ENCODE results near the gene NACA2.

The NACA2 gene

DNA sequence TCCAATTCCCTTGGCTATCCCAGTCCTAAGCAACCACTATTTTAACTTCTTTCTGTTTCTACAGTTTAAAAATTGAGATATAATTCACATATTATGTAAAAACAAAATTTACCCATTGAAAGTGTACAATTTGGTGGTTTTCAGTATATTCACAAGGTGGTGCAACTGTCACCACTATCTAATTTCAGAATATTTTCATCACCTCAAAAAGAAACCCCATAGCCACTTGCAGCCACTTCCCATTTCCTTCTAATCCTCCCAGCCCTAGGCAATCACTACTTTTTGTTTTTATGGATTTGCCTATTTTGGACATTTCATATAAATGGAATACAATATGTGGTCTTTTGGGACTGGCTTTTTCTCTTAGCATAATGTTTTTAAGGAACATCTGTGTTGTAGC, 36.1 kb upstream of the NACA2 start:
- no peak for DNase-seq (ENCODE audit: insufficient read length, low spot score)
- no peak for FAIRE-seq
- TF ChIP-seq POLR2AphosphoS5 (IDR thresholded peaks at IDR 0.05; ENCODE audit: low read depth, low read length) (no peak), POLR2A (IDR thresholded peaks at IDR 0.05; ENCODE audit: low read depth, low read length) (no peak), SPI1 (IDR thresholded peaks at IDR 0.05; ENCODE audit: low read depth, low read length) (no peak), PAX5 (IDR thresholded peaks at IDR 0.05; ENCODE audit: insufficient read depth, low read length, severe bottlenecking) (no peak), TAF1 (IDR thresholded peaks at IDR 0.05; ENCODE audit: low read depth, low read length) (no peak), POU2F2 (IDR thresholded peaks at IDR 0.05; ENCODE audit: low read depth, low read length) (no peak)

DNA sequence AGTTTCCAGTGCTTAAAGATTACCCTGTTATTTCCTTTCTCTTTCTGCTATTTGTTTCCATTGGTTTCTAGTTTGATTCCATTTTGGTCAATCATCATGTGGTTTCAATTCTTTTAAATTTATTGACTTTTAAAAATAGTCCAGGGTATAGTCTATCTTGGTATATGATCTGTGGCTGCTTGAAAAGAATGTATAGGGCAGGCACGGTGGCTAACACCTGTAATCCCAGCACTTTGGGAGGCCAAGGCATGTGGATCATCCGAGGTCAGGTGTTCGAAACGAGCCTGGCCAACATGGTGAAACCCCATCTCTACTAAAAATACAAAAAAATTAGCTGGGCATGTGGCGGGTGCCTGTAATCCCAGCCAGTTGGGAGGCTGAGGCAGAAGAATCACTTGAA, 34.5 kb upstream of the NACA2 start:
- TF ChIP-seq SPI1 (IDR thresholded peaks at IDR 0.05; ENCODE audit: low read depth, low read length) (no peak), POU2F2 (IDR thresholded peaks at IDR 0.05; ENCODE audit: low read depth, low read length) (no peak), POLR2AphosphoS5 (IDR thresholded peaks at IDR 0.05; ENCODE audit: low read depth, low read length) (no peak), TAF1 (IDR thresholded peaks at IDR 0.05; ENCODE audit: low read depth, low read length) (no peak), PAX5 (IDR thresholded peaks at IDR 0.05; ENCODE audit: insufficient read depth, low read length, severe bottlenecking) (no peak), POLR2A (IDR thresholded peaks at IDR 0.05; ENCODE audit: low read depth, low read length) (no peak)
- no peak for FAIRE-seq

DNA sequence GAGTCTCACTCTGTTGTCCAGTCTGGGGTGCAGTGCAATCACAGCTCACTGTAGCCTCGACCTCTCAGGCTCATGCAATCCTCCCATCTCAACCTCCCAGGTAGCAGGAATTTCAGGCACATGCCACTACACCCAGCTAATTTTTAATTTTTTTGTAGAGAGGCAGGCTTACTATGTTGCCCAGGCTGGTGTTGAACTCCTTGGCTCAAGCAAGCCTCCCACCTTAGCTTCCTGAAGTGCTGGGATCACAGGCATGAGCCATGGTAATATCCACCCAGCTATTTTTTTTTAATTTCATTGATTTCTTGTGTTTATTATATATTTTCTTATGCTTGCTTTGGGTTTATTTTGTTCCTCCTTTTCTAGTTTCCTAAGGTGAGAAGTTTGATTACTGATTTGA, 33.9 kb upstream of the NACA2 start:
- TF ChIP-seq POU2F2 (IDR thresholded peaks at IDR 0.05; ENCODE audit: low read depth, low read length), result no peak
- no peak for TF ChIP-seq TAF1 (IDR thresholded peaks at IDR 0.05; ENCODE audit: low read depth, low read length)
- no peak for TF ChIP-seq POLR2AphosphoS5 (IDR thresholded peaks at IDR 0.05; ENCODE audit: low read depth, low read length)
- no peak for TF ChIP-seq SPI1 (IDR thresholded peaks at IDR 0.05; ENCODE audit: low read depth, low read length)
- TF ChIP-seq POLR2A (IDR thresholded peaks at IDR 0.05; ENCODE audit: low read depth, low read length), result no peak
- no peak for TF ChIP-seq PAX5 (IDR thresholded peaks at IDR 0.05; ENCODE audit: insufficient read depth, low read length, severe bottlenecking)
- DNase-seq (ENCODE audit: insufficient read length, low spot score) (no peak), FAIRE-seq (no peak)

More for the DNA sequence above, 34.5 kb upstream of the NACA2 start:
- no peak for DNase-seq (ENCODE audit: insufficient read length, low spot score)

DNA sequence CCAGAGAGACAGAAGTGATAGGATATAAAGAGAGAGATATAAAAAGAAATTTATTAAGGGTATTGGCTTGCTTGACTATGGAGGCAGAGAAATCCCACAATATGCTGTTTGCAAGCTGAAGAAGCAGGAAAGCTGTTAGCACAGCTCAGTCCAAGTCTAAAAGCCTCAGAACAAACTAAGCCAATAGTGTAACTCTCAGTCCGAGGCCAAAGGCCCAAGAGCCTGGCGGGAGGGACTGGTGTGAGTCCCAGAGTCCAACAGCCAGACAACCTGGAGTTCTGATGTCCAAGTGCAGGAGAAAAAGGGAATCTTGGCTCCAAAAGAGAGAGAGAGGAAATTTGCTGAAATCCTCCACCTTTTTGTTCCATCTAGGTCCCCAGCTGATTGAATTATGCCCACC, 30.3 kb upstream of the NACA2 start:
- DNase-seq (ENCODE audit: insufficient read length, low spot score), result no peak
- TF ChIP-seq PAX5 (IDR thresholded peaks at IDR 0.05; ENCODE audit: insufficient read depth, low read length, severe bottlenecking) (no peak), POLR2A (IDR thresholded peaks at IDR 0.05; ENCODE audit: low read depth, low read length) (no peak), POLR2AphosphoS5 (IDR thresholded peaks at IDR 0.05; ENCODE audit: low read depth, low read length) (no peak), POU2F2 (IDR thresholded peaks at IDR 0.05; ENCODE audit: low read depth, low read length) (no peak), TAF1 (IDR thresholded peaks at IDR 0.05; ENCODE audit: low read depth, low read length) (no peak), SPI1 (IDR thresholded peaks at IDR 0.05; ENCODE audit: low read depth, low read length) (no peak)
- FAIRE-seq, result no peak

DNA sequence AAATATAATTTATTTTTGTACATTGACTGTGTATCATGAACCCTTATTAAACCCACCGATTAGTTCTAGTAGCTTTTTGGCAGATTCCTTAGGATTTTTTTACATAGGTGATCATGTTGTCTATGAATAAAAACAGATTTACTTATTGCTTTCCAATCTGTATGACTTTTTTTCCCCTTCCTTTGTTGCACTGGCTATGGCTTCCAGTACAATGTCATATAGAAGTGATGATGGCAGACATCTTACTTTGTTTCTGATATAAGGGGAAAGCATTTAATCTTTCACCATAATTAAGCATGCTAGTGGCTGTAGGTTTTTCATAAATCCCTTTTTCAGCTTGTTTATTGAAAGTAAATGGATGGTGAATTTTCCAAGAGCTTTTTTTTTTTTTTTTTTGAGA, 28.9 kb upstream of the NACA2 start:
- DNase-seq (ENCODE audit: insufficient read length, low spot score), result no peak
- TF ChIP-seq POLR2AphosphoS5 (IDR thresholded peaks at IDR 0.05; ENCODE audit: low read depth, low read length), result no peak
- no peak for TF ChIP-seq POLR2A (IDR thresholded peaks at IDR 0.05; ENCODE audit: low read depth, low read length)
- no peak for TF ChIP-seq TAF1 (IDR thresholded peaks at IDR 0.05; ENCODE audit: low read depth, low read length)
- no peak for TF ChIP-seq PAX5 (IDR thresholded peaks at IDR 0.05; ENCODE audit: insufficient read depth, low read length, severe bottlenecking)
- TF ChIP-seq SPI1 (IDR thresholded peaks at IDR 0.05; ENCODE audit: low read depth, low read length), result no peak
- no peak for TF ChIP-seq POU2F2 (IDR thresholded peaks at IDR 0.05; ENCODE audit: low read depth, low read length)
- FAIRE-seq, result no peak

DNA sequence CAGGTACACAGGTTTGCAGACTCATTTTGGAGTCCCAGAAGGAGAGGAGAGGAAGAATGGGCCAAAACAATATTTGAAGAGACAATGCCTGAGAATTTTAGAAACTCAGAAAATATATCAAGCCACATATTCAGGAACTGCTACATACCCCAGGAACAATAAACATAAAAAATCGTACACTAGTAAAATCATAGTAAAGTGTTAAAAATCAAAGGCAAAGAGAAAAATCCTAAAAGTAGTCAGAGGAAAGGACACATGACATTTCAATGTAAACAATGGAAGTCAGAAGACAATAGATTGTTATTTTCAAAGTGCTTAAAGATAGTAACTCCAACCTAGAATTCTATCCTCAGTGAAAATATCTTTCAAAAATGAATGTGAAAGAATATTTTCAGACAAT, 28.5 kb upstream of the NACA2 start:
- TF ChIP-seq TAF1 (IDR thresholded peaks at IDR 0.05; ENCODE audit: low read depth, low read length) (no peak), POLR2AphosphoS5 (IDR thresholded peaks at IDR 0.05; ENCODE audit: low read depth, low read length) (no peak), POU2F2 (IDR thresholded peaks at IDR 0.05; ENCODE audit: low read depth, low read length) (no peak), POLR2A (IDR thresholded peaks at IDR 0.05; ENCODE audit: low read depth, low read length) (no peak), PAX5 (IDR thresholded peaks at IDR 0.05; ENCODE audit: insufficient read depth, low read length, severe bottlenecking) (no peak), SPI1 (IDR thresholded peaks at IDR 0.05; ENCODE audit: low read depth, low read length) (no peak)
- FAIRE-seq (no peak), DNase-seq (ENCODE audit: insufficient read length, low spot score) (no peak)

DNA sequence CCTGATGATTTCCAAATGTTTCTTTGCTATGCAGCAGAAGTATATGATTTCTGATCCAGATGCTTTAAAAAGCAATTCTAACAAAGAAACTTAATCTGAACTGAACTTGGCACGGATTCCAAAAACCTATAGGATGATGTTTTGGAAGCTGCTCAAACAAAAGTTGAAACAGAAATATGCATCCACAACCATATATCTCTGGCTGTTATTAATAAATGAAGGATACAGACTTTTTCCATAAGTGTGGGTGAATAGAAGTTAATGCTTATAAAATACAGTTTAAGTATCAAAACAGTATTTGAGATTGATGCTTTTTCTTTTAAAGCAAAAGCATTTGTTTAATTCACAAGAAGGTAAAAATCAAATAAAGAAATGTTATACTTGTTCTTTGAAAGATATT, 27.9 kb upstream of the NACA2 start:
- FAIRE-seq (no peak), DNase-seq (ENCODE audit: insufficient read length, low spot score) (no peak)
- TF ChIP-seq PAX5 (IDR thresholded peaks at IDR 0.05; ENCODE audit: insufficient read depth, low read length, severe bottlenecking) (no peak), POLR2AphosphoS5 (IDR thresholded peaks at IDR 0.05; ENCODE audit: low read depth, low read length) (no peak), POLR2A (IDR thresholded peaks at IDR 0.05; ENCODE audit: low read depth, low read length) (no peak), POU2F2 (IDR thresholded peaks at IDR 0.05; ENCODE audit: low read depth, low read length) (no peak), SPI1 (IDR thresholded peaks at IDR 0.05; ENCODE audit: low read depth, low read length) (no peak), TAF1 (IDR thresholded peaks at IDR 0.05; ENCODE audit: low read depth, low read length) (no peak)

DNA sequence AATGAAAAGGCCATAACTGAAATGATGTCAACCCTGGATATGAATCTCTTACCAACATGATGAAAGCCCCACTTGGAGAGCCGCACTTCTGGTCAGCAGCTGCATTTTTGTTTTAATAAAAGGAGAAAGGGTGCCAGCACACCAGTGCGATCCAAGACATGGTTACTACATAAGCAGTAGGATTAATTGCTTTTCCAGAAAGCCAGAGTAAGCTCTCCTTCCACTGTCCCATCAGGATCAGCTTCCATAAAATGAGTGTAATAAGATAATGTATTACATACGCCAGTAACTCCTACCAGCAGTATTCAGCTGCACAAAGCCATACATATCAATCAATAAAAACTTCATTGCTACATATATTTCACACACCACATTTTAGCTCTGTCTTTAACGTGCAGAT, 26.3 kb upstream of the NACA2 start:
- TF ChIP-seq POLR2AphosphoS5 (IDR thresholded peaks at IDR 0.05; ENCODE audit: low read depth, low read length), result no peak
- no peak for TF ChIP-seq TAF1 (IDR thresholded peaks at IDR 0.05; ENCODE audit: low read depth, low read length)
- FAIRE-seq, result no peak
- DNase-seq (ENCODE audit: insufficient read length, low spot score), result no peak

DNA sequence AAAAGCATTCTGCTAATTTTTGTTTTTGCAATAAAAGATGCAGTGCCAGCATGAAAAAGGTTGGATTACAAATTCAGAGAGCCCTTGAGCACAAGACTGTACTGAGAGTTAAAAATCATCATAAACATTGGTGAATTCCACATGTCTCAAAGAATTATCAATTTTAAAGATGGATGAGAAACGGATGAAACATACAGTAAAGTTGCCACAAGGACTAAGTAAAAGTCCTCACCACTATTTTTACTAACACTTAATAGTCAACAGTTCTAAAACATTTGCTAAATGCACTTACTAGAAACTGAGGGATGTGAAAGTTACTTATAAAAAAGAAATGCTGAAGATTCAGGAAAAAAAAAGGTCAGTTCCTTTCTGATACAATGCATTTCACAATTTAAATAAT, 25.8 kb upstream of the NACA2 start:
- DNase-seq (ENCODE audit: insufficient read length, low spot score) (no peak), FAIRE-seq (no peak)
- TF ChIP-seq SPI1 (IDR thresholded peaks at IDR 0.05; ENCODE audit: low read depth, low read length) (no peak), POU2F2 (IDR thresholded peaks at IDR 0.05; ENCODE audit: low read depth, low read length) (no peak), TAF1 (IDR thresholded peaks at IDR 0.05; ENCODE audit: low read depth, low read length) (no peak), POLR2A (IDR thresholded peaks at IDR 0.05; ENCODE audit: low read depth, low read length) (no peak), PAX5 (IDR thresholded peaks at IDR 0.05; ENCODE audit: insufficient read depth, low read length, severe bottlenecking) (no peak)

DNA sequence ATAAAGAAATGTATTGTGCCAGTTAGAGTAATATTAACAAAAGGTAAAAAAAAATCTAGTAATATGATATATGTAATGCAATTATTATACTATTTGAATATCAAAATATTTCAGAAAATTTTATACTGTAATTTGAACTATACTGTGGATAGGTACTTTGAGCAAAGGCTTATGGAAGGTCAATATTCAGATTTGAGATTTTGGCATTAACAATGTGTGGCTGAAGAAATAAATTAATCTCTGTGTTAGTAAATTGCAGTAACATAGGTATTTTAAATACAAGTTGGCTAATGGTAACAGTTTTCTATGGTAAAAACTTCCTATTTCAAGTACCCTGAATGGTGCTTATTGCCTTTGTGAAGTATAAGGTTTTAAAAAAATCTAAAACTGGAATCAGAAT, 23.2 kb upstream of the NACA2 start:
- DNase-seq (ENCODE audit: insufficient read length, low spot score) (no peak), FAIRE-seq (no peak)
- TF ChIP-seq POU2F2 (IDR thresholded peaks at IDR 0.05; ENCODE audit: low read depth, low read length), result no peak
- no peak for TF ChIP-seq POLR2A (IDR thresholded peaks at IDR 0.05; ENCODE audit: low read depth, low read length)
- TF ChIP-seq TAF1 (IDR thresholded peaks at IDR 0.05; ENCODE audit: low read depth, low read length), result no peak
- TF ChIP-seq PAX5 (IDR thresholded peaks at IDR 0.05; ENCODE audit: insufficient read depth, low read length, severe bottlenecking), result no peak
- TF ChIP-seq POLR2AphosphoS5 (IDR thresholded peaks at IDR 0.05; ENCODE audit: low read depth, low read length), result no peak
- no peak for TF ChIP-seq SPI1 (IDR thresholded peaks at IDR 0.05; ENCODE audit: low read depth, low read length)
